ENCODE data around the gene SHMT1. TPM values are rescaled to one million over a fixed set of nuclear protein-coding genes. Genes with fewer than 3 reads are reported as not detected.

SHMT1 gene
- polyA plus RNA-seq, 2 of the 4 experiments (the other 2 are of a cell fraction), result 43.2 to 62.1 TPM

DNA sequence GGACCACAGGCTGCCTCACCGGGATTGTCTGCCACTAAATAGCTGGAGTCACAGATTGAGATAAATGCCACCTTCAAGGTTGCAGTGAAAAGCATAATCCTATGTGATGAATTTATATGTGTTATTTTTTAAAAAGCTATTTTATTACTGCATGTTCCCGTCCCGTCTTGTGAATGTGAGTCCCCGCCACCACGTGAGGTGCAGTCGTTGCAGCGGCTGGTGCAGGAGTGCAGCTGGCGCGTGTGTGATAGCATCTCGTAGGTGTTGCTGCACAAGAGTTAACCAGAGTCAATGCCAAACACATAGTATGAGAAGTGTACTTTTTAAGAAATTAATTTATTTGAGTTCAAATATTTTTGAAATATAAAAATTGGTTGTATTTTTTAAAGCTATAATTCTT, 35.8 kb downstream of the SHMT1 start (continued):
- TF ChIP-seq HOXA7 (CRISPR knock-in tag; IDR thresholded peaks at IDR 0.05) (no peak), RARB (CRISPR knock-in tag; IDR thresholded peaks at IDR 0.05) (no peak)

DNA sequence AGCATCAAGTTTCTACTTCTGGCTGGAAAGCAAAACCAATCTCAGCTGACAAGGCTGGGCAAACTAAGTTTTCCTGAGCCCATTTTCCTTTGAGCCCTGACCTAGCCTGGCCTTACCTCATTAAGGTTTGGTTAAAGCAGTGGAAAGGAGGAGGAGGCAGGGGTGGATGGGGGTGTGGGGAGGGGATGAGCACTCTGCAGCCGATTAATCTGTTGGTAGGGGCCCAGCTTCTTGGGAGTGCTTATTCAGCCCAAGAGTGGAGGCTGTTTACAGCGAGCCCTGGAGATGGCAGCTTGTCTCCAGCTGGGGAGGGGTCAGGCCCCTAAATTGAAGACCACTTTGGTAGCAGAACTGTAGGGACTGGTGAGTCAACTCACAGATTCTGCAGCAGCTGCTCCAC, 36.3 kb downstream of the SHMT1 start:
- Histone ChIP-seq H3K4me2 (no peak overlapping the region), H3K27ac (no peak overlapping the region), H3K4me3 (no peak overlapping the region), H3K9me3 (no peaks in the 10 kb centered on the region), H3K4me1 (no peaks in the 10 kb centered on the region)
- 90% methylated on average over 2 of the region's 2 CpGs for WGBS (ENCODE audit: missing lambda C conversion rate)
- POLR2A ChIA-PET, result no interaction called here
- ATAC-seq (no peak), FAIRE-seq (no peak), DNase-seq (ENCODE audit: low read depth in 1 of 2, low spot score in 1 of 2) (no peak)
- CTCF ChIA-PET, result interaction anchor here (1.3 kb wide), 1 partner anchor 13 kb away, joined by 3 read pairs; no protein-coding TSS in a partner anchor
- TF ChIP-seq, protein P1, sequence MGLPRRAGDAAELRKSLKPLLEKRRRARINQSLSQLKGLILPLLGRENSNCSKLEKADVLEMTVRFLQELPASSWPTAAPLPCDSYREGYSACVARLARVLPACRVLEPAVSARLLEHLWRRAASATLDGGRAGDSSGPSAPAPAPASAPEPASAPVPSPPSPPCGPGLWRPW (IDR thresholded peaks at IDR 0.05), result no peak
- TF ChIP-seq CBX2 (IDR thresholded peaks at IDR 0.05; ENCODE audit: borderline replicate concordance, low read depth) (no peak), NR3C1 (IDR thresholded peaks at IDR 0.05) (no peak), ZC3H11A (IDR thresholded peaks at IDR 0.05) (no peak), RCOR1 (IDR thresholded peaks at IDR 0.05; ENCODE audit: low read depth, low read length) (no peak), HOXB13 (CRISPR knock-in tag; IDR thresholded peaks at IDR 0.05; ENCODE audit: low read depth) (no peak), ZSCAN20 (CRISPR knock-in tag; IDR thresholded peaks at IDR 0.05) (no peak), REST (IDR thresholded peaks at IDR 0.05) (no peak), POLR2AphosphoS2 (conservative IDR thresholded peaks at IDR 0.05; ENCODE audit: low read length) (no peak), PHF8 (IDR thresholded peaks at IDR 0.05; ENCODE audit: borderline replicate concordance, low read depth) (no peak), ZNF302 (CRISPR knock-in tag; IDR thresholded peaks at IDR 0.05) (no peak), RNF2 (IDR thresholded peaks at IDR 0.05; ENCODE audit: borderline replicate concordance, low read depth) (no peak), NFE2L2 (conservative IDR thresholded peaks at IDR 0.05; ENCODE audit: low read length) (no peak), CBX8 (IDR thresholded peaks at IDR 0.05) (no peak), CHD2 (IDR thresholded peaks at IDR 0.05; ENCODE audit: low read length, partially characterized antibody) (no peak), CEBPB (IDR thresholded peaks at IDR 0.05) (no peak), RAD21 (conservative IDR thresholded peaks at IDR 0.05 in 1 of 2, IDR thresholded peaks at IDR 0.05 in 1 of 2) (no peak), ESRRA (IDR thresholded peaks at IDR 0.05; ENCODE audit: borderline replicate concordance, low read length) (no peak)
- TF ChIP-seq, protein P2, sequence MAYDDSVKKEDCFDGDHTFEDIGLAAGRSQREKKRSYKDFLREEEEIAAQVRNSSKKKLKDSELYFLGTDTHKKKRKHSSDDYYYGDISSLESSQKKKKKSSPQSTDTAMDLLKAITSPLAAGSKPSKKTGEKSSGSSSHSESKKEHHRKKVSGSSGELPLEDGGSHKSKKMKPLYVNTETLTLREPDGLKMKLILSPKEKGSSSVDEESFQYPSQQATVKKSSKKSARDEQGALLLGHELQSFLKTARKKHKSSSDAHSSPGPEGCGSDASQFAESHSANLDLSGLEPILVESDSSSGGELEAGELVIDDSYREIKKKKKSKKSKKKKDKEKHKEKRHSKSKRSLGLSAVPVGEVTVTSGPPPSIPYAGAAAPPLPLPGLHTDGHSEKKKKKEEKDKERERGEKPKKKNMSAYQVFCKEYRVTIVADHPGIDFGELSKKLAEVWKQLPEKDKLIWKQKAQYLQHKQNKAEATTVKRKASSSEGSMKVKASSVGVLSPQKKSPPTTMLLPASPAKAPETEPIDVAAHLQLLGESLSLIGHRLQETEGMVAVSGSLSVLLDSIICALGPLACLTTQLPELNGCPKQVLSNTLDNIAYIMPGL (CRISPR knock-in tag; IDR thresholded peaks at IDR 0.05; ENCODE audit: borderline replicate concordance), result no peak
- TF ChIP-seq, protein P3, sequence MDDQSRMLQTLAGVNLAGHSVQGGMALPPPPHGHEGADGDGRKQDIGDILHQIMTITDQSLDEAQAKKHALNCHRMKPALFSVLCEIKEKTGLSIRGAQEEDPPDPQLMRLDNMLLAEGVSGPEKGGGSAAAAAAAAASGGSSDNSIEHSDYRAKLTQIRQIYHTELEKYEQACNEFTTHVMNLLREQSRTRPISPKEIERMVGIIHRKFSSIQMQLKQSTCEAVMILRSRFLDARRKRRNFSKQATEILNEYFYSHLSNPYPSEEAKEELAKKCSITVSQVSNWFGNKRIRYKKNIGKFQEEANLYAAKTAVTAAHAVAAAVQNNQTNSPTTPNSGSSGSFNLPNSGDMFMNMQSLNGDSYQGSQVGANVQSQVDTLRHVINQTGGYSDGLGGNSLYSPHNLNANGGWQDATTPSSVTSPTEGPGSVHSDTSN (IDR thresholded peaks at IDR 0.05), result no peak
